ENCODE results near the gene ARRB2.
"Not testable (repeated sequence)": the region's sequence is repeated elsewhere in the genome, so short reads cannot be mapped to it uniquely, and the experiment has no call there.

Gene ARRB2

GRCh38 chr17:4683739-4684138 is 26.7 kb upstream of the ARRB2 start:
- H3K4me1 Mint-ChIP-seq = peaks cover 30% of the 10 kb centered on the region
- not testable (repeated sequence) for ATAC-seq, H3K9me3 Mint-ChIP-seq, H3K4me3 Mint-ChIP-seq, H3K27me3 Mint-ChIP-seq, DNase-seq, H3K27ac Mint-ChIP-seq

- H3K9me3 Mint-ChIP-seq, ATAC-seq, DNase-seq, H3K4me3 Mint-ChIP-seq, H3K27me3 Mint-ChIP-seq, H3K27ac Mint-ChIP-seq: not testable (repeated sequence)
- H3K4me1 Mint-ChIP-seq = peaks cover 54% of the 10 kb centered on the region
These were observed 20.6 kb upstream of the ARRB2 start for GRCh38 chr17:4689872-4690271.

GRCh38 chr17:4690745-4691144 is 19.7 kb upstream of the ARRB2 start:
- no peak for DNase-seq
- H3K4me3 Mint-ChIP-seq = no peak overlapping the region
- no peaks in the 10 kb centered on the region for H3K27me3 Mint-ChIP-seq
- no peak for ATAC-seq
- no peak overlapping the region for H3K27ac Mint-ChIP-seq
- H3K9me3 Mint-ChIP-seq = no peaks in the 10 kb centered on the region
- peaks cover 55% of the 10 kb centered on the region for H3K4me1 Mint-ChIP-seq

GRCh38 chr17:4691686-4692085 is 18.7 kb upstream of the ARRB2 start:
- Mint-ChIP-seq H3K27me3 (no peaks in the 10 kb centered on the region), H3K4me1 (peaks cover 65% of the 10 kb centered on the region), H3K4me3 (no peak overlapping the region), H3K9me3 (no peaks in the 10 kb centered on the region), H3K27ac (no peak overlapping the region)
- ATAC-seq (no peak), DNase-seq (no peak)

GRCh38 chr17:4693416-4693815 is 17.0 kb upstream of the ARRB2 start:
- no peak overlapping the region for H3K27ac Mint-ChIP-seq
- H3K4me3 Mint-ChIP-seq = no peak overlapping the region
- no peaks in the 10 kb centered on the region for H3K9me3 Mint-ChIP-seq
- peaks cover 72% of the 10 kb centered on the region for H3K4me1 Mint-ChIP-seq
- no peak for ATAC-seq
- no peak for DNase-seq
- H3K27me3 Mint-ChIP-seq = no peaks in the 10 kb centered on the region

- Mint-ChIP-seq H3K9me3 (no peaks in the 10 kb centered on the region), H3K4me1 (peaks cover 56% of the 10 kb centered on the region), H3K27ac (peak overlapping the region; percentile 29 to 63), H3K4me3 (peak overlapping the region; percentile 25 to 55), H3K27me3 (no peaks in the 10 kb centered on the region)
- peak; percentile 95 for ATAC-seq
- DNase-seq = no peak
These were observed 14.0 kb upstream of the ARRB2 start for GRCh38 chr17:4696437-4696805.

- not testable (repeated sequence) for DNase-seq, H3K4me3 Mint-ChIP-seq, H3K27me3 Mint-ChIP-seq, H3K9me3 Mint-ChIP-seq, ATAC-seq
- Mint-ChIP-seq H3K27ac (peak overlapping the region in 1 of 2 donors; percentile 43), H3K4me1 (peaks cover 59% of the 10 kb centered on the region)
These were observed 10.9 kb upstream of the ARRB2 start for GRCh38 chr17:4699401-4700056.

- no peaks in the 10 kb centered on the region for H3K27me3 Mint-ChIP-seq
- H3K9me3 Mint-ChIP-seq = peaks cover 0 to 3% of the 10 kb centered on the region in 2 donors
- peak overlapping the region; percentile 36 to 92 for H3K4me3 Mint-ChIP-seq
- ATAC-seq (no peak), DNase-seq (no peak)
- H3K4me1 Mint-ChIP-seq = peaks cover 68% of the 10 kb centered on the region
- peak overlapping the region in 1 of 2 donors; percentile 61 for H3K27ac Mint-ChIP-seq
These were observed 9.3 kb upstream of the ARRB2 start for GRCh38 chr17:4701116-4701515.

- ATAC-seq = no peak
- peaks cover 55% of the 10 kb centered on the region for H3K4me1 Mint-ChIP-seq
- peak overlapping the region; percentile 80 to 92 for H3K4me3 Mint-ChIP-seq
- no peaks in the 10 kb centered on the region for H3K27me3 Mint-ChIP-seq
- peak overlapping the region; percentile 91 to 96 for H3K27ac Mint-ChIP-seq
- no peak for DNase-seq
- H3K9me3 Mint-ChIP-seq = peaks cover 0 to 4% of the 10 kb centered on the region in 2 donors
These were observed 7.1 kb upstream of the ARRB2 start for GRCh38 chr17:4703330-4703691.

GRCh38 chr17:4704574-4704907 is 5.9 kb upstream of the ARRB2 start:
- not testable (repeated sequence) for ATAC-seq, H3K27me3 Mint-ChIP-seq, H3K9me3 Mint-ChIP-seq, DNase-seq
- Mint-ChIP-seq H3K27ac (peak overlapping the region; percentile 91 to 96), H3K4me1 (peaks cover 65% of the 10 kb centered on the region), H3K4me3 (peak overlapping the region; percentile 80 to 92)

- no peak for ATAC-seq
- H3K9me3 Mint-ChIP-seq = peaks cover 0 to 4% of the 10 kb centered on the region in 2 donors
- H3K27ac Mint-ChIP-seq = peak overlapping the region; percentile 91 to 96
- no peak for DNase-seq
- no peaks in the 10 kb centered on the region for H3K27me3 Mint-ChIP-seq
- H3K4me1 Mint-ChIP-seq = peaks cover 68% of the 10 kb centered on the region
- peak overlapping the region; percentile 80 to 92 for H3K4me3 Mint-ChIP-seq
These were observed 5.4 kb upstream of the ARRB2 start for GRCh38 chr17:4704991-4705390.

- Mint-ChIP-seq H3K27me3 (no peaks in the 10 kb centered on the region), H3K4me3 (peak overlapping the region; percentile 13 to 80), H3K9me3 (peaks cover 0 to 4% of the 10 kb centered on the region in 2 donors), H3K27ac (peak overlapping the region in 1 of 2 donors; percentile 75), H3K4me1 (peaks cover 61% of the 10 kb centered on the region)
- DNase-seq = no peak
- no peak for ATAC-seq
These were observed 4.3 kb upstream of the ARRB2 start for GRCh38 chr17:4706121-4706520.

- H3K4me3 Mint-ChIP-seq = peak overlapping the region; percentile 52 to 60
These were observed 2.0 kb upstream of the ARRB2 start for GRCh38 chr17:4708436-4708835.

GRCh38 chr17:4710693-4711634 is 532 bp downstream of the ARRB2 start:
- Mint-ChIP-seq H3K27me3 (no peaks in the 10 kb centered on the region), H3K27ac (peak overlapping the region; percentile 96), H3K9me3 (peaks cover 0 to 2% of the 10 kb centered on the region in 2 donors), H3K4me1 (peaks cover 72% of the 10 kb centered on the region), H3K4me3 (peak overlapping the region; percentile 77 to 95)
- DNase-seq (peak in 1 of 2 donors; percentile 66), ATAC-seq (peak; percentile 13)

More at GRCh38 chr17:4708436-4708835, 2.0 kb upstream of the ARRB2 start:
- DNase-seq = peak; percentile 74 to 84
- H3K4me1 Mint-ChIP-seq = peaks cover 61% of the 10 kb centered on the region
- peak overlapping the region; percentile 21 to 77 for H3K27ac Mint-ChIP-seq
- no peak for ATAC-seq
- H3K9me3 Mint-ChIP-seq = peaks cover 0 to 4% of the 10 kb centered on the region in 2 donors
- H3K27me3 Mint-ChIP-seq = no peaks in the 10 kb centered on the region

- Mint-ChIP-seq H3K4me1 (peaks cover 70% of the 10 kb centered on the region), H3K27ac (peak overlapping the region; percentile 96), H3K27me3 (no peaks in the 10 kb centered on the region), H3K9me3 (no peaks in the 10 kb centered on the region), H3K4me3 (peak overlapping the region; percentile 77 to 95)
- DNase-seq (no peak), ATAC-seq (no peak)
These were observed 1.3 kb downstream of the ARRB2 start for GRCh38 chr17:4711661-4712181.

GRCh38 chr17:4712526-4712925 is 2.1 kb downstream of the ARRB2 start:
- ATAC-seq (no peak), DNase-seq (no peak)
- Mint-ChIP-seq H3K9me3 (no peaks in the 10 kb centered on the region), H3K4me3 (peak overlapping the region; percentile 77 to 95), H3K27ac (peak overlapping the region in 1 of 2 donors; percentile 65), H3K27me3 (no peaks in the 10 kb centered on the region), H3K4me1 (peaks cover 77% of the 10 kb centered on the region)
